ENCODE results near the gene ABHD2.
"Not testable (repeated sequence)": the region's sequence is repeated elsewhere in the genome, so short reads cannot be mapped to it uniquely, and the experiment has no call there.

ABHD2 gene

GRCh38 chr15:89243046-89243690 is 154.9 kb downstream of the ABHD2 start:
- no peak for DNase-seq

- peak; percentile 99 for DNase-seq
Observed at GRCh38 chr15:89243691-89244573, 155.7 kb downstream of the ABHD2 start, which contains the start of gene FANCI. FANCI (plus strand) TSS chr15:89243979; CDS start chr15:89247648, 3,669 bp downstream.

DNA sequence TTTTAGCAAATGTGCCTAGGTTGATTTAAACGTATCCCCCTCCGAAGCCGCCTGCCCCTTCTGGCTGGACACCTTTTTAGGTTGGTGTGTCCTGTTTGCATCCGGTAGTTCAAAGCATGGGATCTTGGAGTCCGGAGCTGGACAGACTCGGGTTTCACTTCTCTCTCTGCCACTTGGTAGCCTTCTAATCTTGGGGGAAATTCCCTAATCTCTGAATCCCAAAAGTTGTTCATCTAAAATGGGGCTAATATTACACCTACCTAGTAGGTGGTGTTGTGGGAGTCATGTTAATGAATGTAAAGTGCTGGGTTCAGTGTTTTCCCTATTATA is 156.3 kb downstream of the ABHD2 start:
- DNase-seq, result no peak

DNA sequence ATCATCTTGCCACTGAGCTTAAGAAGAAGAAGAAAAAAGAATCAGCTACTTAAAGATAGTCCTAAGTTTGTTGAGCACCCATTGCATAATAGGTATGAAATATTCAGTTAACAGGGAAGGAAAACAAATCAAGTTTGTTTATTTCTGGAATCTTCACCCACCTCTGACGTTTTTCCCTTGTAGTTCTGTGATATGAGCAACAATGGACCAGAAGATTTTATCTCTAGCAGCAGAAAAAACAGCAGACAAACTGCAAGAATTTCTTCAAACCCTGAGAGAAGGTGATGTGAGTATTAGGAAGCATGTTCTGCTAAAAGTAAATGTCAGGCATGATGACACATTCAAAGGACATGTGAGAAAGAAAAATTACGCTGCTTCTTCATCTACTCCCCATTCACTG is 159.2 kb downstream of the ABHD2 start:
- no peak for DNase-seq

GRCh38 chr15:89248584-89248983 is 160.3 kb downstream of the ABHD2 start:
- no peak for DNase-seq

- DNase-seq, result not testable (repeated sequence)
Observed at GRCh38 chr15:89250142-89250541, 161.9 kb downstream of the ABHD2 start.

Measured in activated CD4-positive, alpha-beta T cell treated with anti-CD3 and anti-CD28 coated beads, Interleukin-2, amount 50 U/mL, for 48 hours (primary cell).